K562 (cell line): ENCODE measurements around the gene ANKRD13A. TPM values are rescaled to one million over a fixed set of nuclear protein-coding genes. Genes with fewer than 3 reads are reported as not detected.

ENCODE experiments used
- ATAC-seq: fragments of 200-7000 bp; cut with Tn5 transposase; 3 replicates; pipeline ENCODE4 v1.9.1; 2020; ENCODE audit warnings: moderate library complexity
- BruUV-seq: library from RNA; stranded (reverse); fragments of 400-500 nt; replicated peaks from 2 replicates; lab custom pipeline; 2021; lab: Mats Ljungman, UMichigan
- CTCF ChIA-PET: fragments of 300-600 bp; formaldehyde crosslinking; extraction: SDS; loops from one replicate; lab custom pipeline; 2021; ENCODE audit warnings: low intra/inter-chr PET ratio; lab: Yijun Ruan, JAX
- POLR2A ChIA-PET: fragments of 300-600, 350-650 bp; sonication (Branson Sonifier 250); formaldehyde crosslinking; extraction: SDS; loops from one replicate; lab custom pipeline; 2021; ENCODE audit warnings: antibody characterized with exemption, inconsistent platforms; lab: Yijun Ruan, JAX
- DNase-seq, 4 experiments: peaks; one replicate each; pipeline versions ENCODE4 v3.0.0 to v3.0.0-alpha.2; 2011 to 2018; ENCODE audit warnings: low spot score in 3 of 4, mixed read lengths in 3 of 4; ENCODE audit errors: extremely low read depth in 1 of 4
- FAIRE-seq: peaks from 2 replicates; lab custom pipeline; 2011; peaks lifted over from hg19 to GRCh38; lab: Jason Lieb, UNC
- H2AFZ ChIP-seq: 2 replicates; pipeline ENCODE4 v1.6.0; 2011; ENCODE audit warnings: low read depth, low read length, control low read depth, inconsistent platforms
- H3K27ac ChIP-seq: fragments of 200-600 bp; 3 replicates; pipeline ENCODE4 v1.8.0; 2011; ENCODE audit warnings: low read depth, mild to moderate bottlenecking, control low read depth, inconsistent platforms, low read length, moderate library complexity, mixed read lengths; ENCODE audit errors: extremely low read depth
- H3K27me3 ChIP-seq, 2 experiments: fragments of 300-600 bp in 1 of 2; 2 replicates in 1 of 2; 3 replicates in 1 of 2; pipeline versions ENCODE4 v1.6.0 to v1.8.0; 2011; ENCODE audit warnings: inconsistent platforms in 2 of 2, low read length in 2 of 2, mild to moderate bottlenecking in 1 of 2, mixed read lengths in 1 of 2, moderate library complexity in 1 of 2; ENCODE audit not compliant: control insufficient read depth in 2 of 2, insufficient read depth in 2 of 2
- H3K36me3 ChIP-seq: fragments of 300-600 bp; 3 replicates; pipeline ENCODE4 v1.8.0; 2011; ENCODE audit warnings: mild to moderate bottlenecking, low read length, inconsistent platforms; ENCODE audit not compliant: control insufficient read depth, insufficient read depth
- H3K4me1 ChIP-seq, 2 experiments: fragments of 200-600 bp in 1 of 2; replicated peaks in 1 of 2; 2 replicates in 1 of 2; 3 replicates in 1 of 2; pipeline versions ENCODE4 v1.5.1 to v1.8.0; 2011; ENCODE audit warnings: inconsistent platforms in 2 of 2, low read length in 2 of 2, mild to moderate bottlenecking in 1 of 2, mixed read lengths in 1 of 2, moderate library complexity in 1 of 2; ENCODE audit not compliant: control insufficient read depth in 2 of 2, insufficient read depth in 2 of 2
- H3K4me2 ChIP-seq: 2 replicates; pipeline ENCODE4 v1.6.1; 2011; ENCODE audit warnings: low read length, control low read depth, inconsistent platforms, mixed read lengths; ENCODE audit not compliant: insufficient read depth
- H3K4me3 ChIP-seq: fragments of 200-600 bp; sonication (generic), shearing (Covaris generic); 2 replicates; pipeline ENCODE4 v1.5.1; 2016; ENCODE audit warnings: control low read depth, inconsistent platforms
- H3K79me2 ChIP-seq: fragments of 200-600 bp; 3 replicates; pipeline ENCODE4 v1.8.0; 2011; ENCODE audit warnings: low read length, inconsistent platforms; ENCODE audit not compliant: control insufficient read depth, insufficient read depth
- H3K9ac ChIP-seq, 2 experiments: 2 replicates each; pipeline versions ENCODE4 v1.6.0 to v1.6.1; 2011; ENCODE audit warnings: low read depth in 2 of 2, low read length in 2 of 2, control low read depth in 1 of 2, inconsistent platforms in 1 of 2, mild to moderate bottlenecking in 1 of 2, mixed read lengths in 1 of 2; ENCODE audit not compliant: insufficient read depth in 1 of 2
- H3K9me1 ChIP-seq: one replicate; pipeline ENCODE4 v1.6.0; 2011; ENCODE audit warnings: inconsistent platforms, mild to moderate bottlenecking, low read length, moderate library complexity; ENCODE audit not compliant: control insufficient read depth, insufficient read depth
- H3K9me3 ChIP-seq: replicated peaks from 2 replicates; pipeline ENCODE4 v1.5.1; 2011; ENCODE audit warnings: low read depth, low read length, inconsistent platforms; ENCODE audit not compliant: control insufficient read depth, insufficient read depth
- H4K20me1 ChIP-seq: replicated peaks from 2 replicates; pipeline ENCODE4 v1.6.1; 2011; ENCODE audit warnings: low read length, inconsistent platforms, mixed read lengths; ENCODE audit not compliant: control insufficient read depth, insufficient read depth
- BCLAF1 ChIP-seq, 2 experiments: fragments of 450-650 bp in 1 of 2; IDR thresholded peaks; 2 replicates each; pipeline ENCODE4 v1.6.1; 2011 to 2017; ENCODE audit warnings: low read depth in 2 of 2, antibody characterized with exemption in 1 of 2, borderline replicate concordance in 1 of 2, low read length in 1 of 2, mild to moderate bottlenecking in 1 of 2, mixed read lengths in 1 of 2; ENCODE audit not compliant: control insufficient read depth in 1 of 2
- CTCF ChIP-seq, 3 experiments: IDR thresholded peaks in 2 of 3; conservative IDR thresholded peaks in 1 of 3; 2 replicates each; pipeline ENCODE4 v1.5.1; 2011 to 2012; ENCODE audit warnings: low read length in 3 of 3, mild to moderate bottlenecking in 3 of 3, control low read depth in 2 of 3, improper control_type of control experiment in 1 of 3, inconsistent platforms in 1 of 3, low read depth in 1 of 3, mixed read lengths in 1 of 3, moderate library complexity in 1 of 3; ENCODE audit not compliant: insufficient read depth in 2 of 3
- FIP1L1 ChIP-seq: fragments of 200-400 bp; formaldehyde crosslinking; IDR thresholded peaks from 2 replicates; pipeline ENCODE4 v1.6.1; 2018; ENCODE audit warnings: mild to moderate bottlenecking, low read depth, low read length; ENCODE audit not compliant: poor library complexity, severe bottlenecking
- HNRNPK ChIP-seq: fragments of 200-400 bp; formaldehyde crosslinking; IDR thresholded peaks from one replicate; pipeline ENCODE4 v1.6.1; 2018; ENCODE audit warnings: mild to moderate bottlenecking, low read depth, low read length; ENCODE audit not compliant: poor library complexity, severe bottlenecking
- KDM5B ChIP-seq: fragments of 200-600 bp; sonication (generic); IDR thresholded peaks from 2 replicates; pipeline ENCODE4 v1.6.1; 2012; ENCODE audit warnings: low read depth, mild to moderate bottlenecking, moderate library complexity, low read length, control low read depth, inconsistent platforms; ENCODE audit not compliant: insufficient replicate concordance
- MEIS2 ChIP-seq: fragments of 450-650 bp; IDR thresholded peaks from 2 replicates; pipeline ENCODE4 v1.6.1; 2014; ENCODE audit warnings: mild to moderate bottlenecking; ENCODE audit not compliant: partially characterized antibody
- MITF ChIP-seq: IDR thresholded peaks from 2 replicates; pipeline ENCODE4 v1.6.1; 2014; ENCODE audit warnings: antibody characterized with exemption
- in situ Hi-C: fragments of 300-500 bp; cut with MboI; formaldehyde crosslinking; loops from 4 replicates; pipeline ENCODE4 v1.15.0; 2018; ENCODE audit warnings: inconsistent platforms, mixed read lengths
- intact Hi-C: fragments of 100-400 bp; cut with micrococcal nuclease; formaldehyde crosslinking; loops from 2 replicates; pipeline ENCODE4 v1.14.2; 2022
- polyA plus RNA-seq, 8 experiments: library from polyadenylated mRNA; depleted of rRNA in 4 of 8; stranded (reverse) in 5 of 8; unstranded in 3 of 8; fragments of >200 nt; fragmentation: Nextera tagmentation in 2 of 8; fragmentation: Illumina TruSeq in 1 of 8; extraction: Ambion mirVana in 2 of 8; extraction: Trizol in 1 of 8; gene quantifications; 2 replicates each; pipeline versions ENCODE4 v1.2.1 to v1.2.3, GENCODE V29; 2011 to 2014; ENCODE audit warnings: inconsistent platforms in 1 of 8, missing spikeins in 1 of 8
- total RNA-seq, 7 experiments: library from RNA; depleted of rRNA in 6 of 7; stranded (reverse); fragments of >200 nt in 6 of 7; fragmentation: Illumina TruSeq in 2 of 7; extraction: Trizol in 2 of 7; gene quantifications; 2 replicates each; pipeline versions ENCODE4 v1.2.1 to v1.2.3, GENCODE V29; 2011 to 2021; ENCODE audit warnings: low replicate concordance in 1 of 7

ANKRD13A gene
- total and polyA plus RNA-seq, 9 of the 15 experiments (the other 6 are each of a cell fraction or from before 2014, with no cell fraction given) = 5.0 to 55.0 (median 41.5) TPM

GRCh38 chr12:110071504-110071903 is 72.3 kb downstream of the ANKRD13A start:
- Histone ChIP-seq H3K36me3 (no peaks in the 10 kb centered on the region), H3K4me1 (peaks cover 10 to 19% of the 10 kb centered on the region in 2 experiments; a peak in 4 of 5 replicates), H3K4me2 (no peak overlapping the region), H4K20me1 (no peaks in the 10 kb centered on the region), H3K27me3 (no peaks in the 10 kb centered on the region), H3K9ac (no peak overlapping the region), H3K79me2 (no peaks in the 10 kb centered on the region), H3K9me1 (no peaks in the 10 kb centered on the region), H3K27ac (no peak overlapping the region), H3K9me3 (no peaks in the 10 kb centered on the region), H3K4me3 (no peak overlapping the region), H2AFZ (no peak overlapping the region)
- ChIA-PET CTCF (no interaction called here), POLR2A (interaction anchor here (0.6 kb wide), 2 partner anchors 181 to 260 kb away, joined by 3 read pairs; no protein-coding TSS in a partner anchor)
- no peak for DNase-seq
- no TSS peak for BruUV-seq
- ATAC-seq = no peak
- TF ChIP-seq MEIS2 (no peak), BCLAF1 (IDR thresholded peaks at IDR 0.05; ENCODE audit: borderline replicate concordance in 1 of 2, control insufficient read depth in 1 of 2, low read depth in 2 of 2, low read length in 1 of 2) (no peak), CTCF (IDR thresholded peaks at IDR 0.05 in 2 of 3, conservative IDR thresholded peaks at IDR 0.05 in 1 of 3; ENCODE audit: insufficient read depth in 2 of 3, low read depth in 1 of 3, low read length in 3 of 3) (no peak), MITF (no peak), HNRNPK (no peak), FIP1L1 (no peak), KDM5B (no peak)
- intact Hi-C loops = no loop called here
- no peak for FAIRE-seq
- in situ Hi-C loops = no loop called here
